Kidney glomerular epithelial cell (primary cell): ENCODE results near the gene BBOX1.

Source experiments
- DNase-seq: peaks from one replicate; lab custom pipeline; 2025; lab: John Stamatoyannopoulos, UW

The BBOX1 gene

GRCh38 chr11:27025312-27025955 lies 15.2 kb upstream of the BBOX1 start:
- no peak for DNase-seq

GRCh38 chr11:27025957-27026733 lies 14.5 kb upstream of the BBOX1 start:
- DNase-seq, result no peak

GRCh38 chr11:27028561-27028965 lies 12.1 kb upstream of the BBOX1 start:
- no peak for DNase-seq

GRCh38 chr11:27029966-27030365 lies 10.6 kb upstream of the BBOX1 start:
- DNase-seq, result no peak

GRCh38 chr11:27031754-27032153 lies 8.9 kb upstream of the BBOX1 start:
- no peak for DNase-seq

GRCh38 chr11:27039873-27040272 lies 742 bp upstream of the BBOX1 start:
- no peak for DNase-seq

GRCh38 chr11:27041141-27041899 lies 705 bp downstream of the BBOX1 start:
- DNase-seq, result no peak

- DNase-seq, result no peak
Observed at GRCh38 chr11:27046956-27047355, 6.3 kb downstream of the BBOX1 start.

GRCh38 chr11:27052668-27053067 lies 12.1 kb downstream of the BBOX1 start:
- DNase-seq, result no peak

GRCh38 chr11:27055065-27055682 lies 14.6 kb downstream of the BBOX1 start:
- DNase-seq, result peak; percentile 18

- DNase-seq, result no peak
Observed at GRCh38 chr11:27057091-27057780, 16.6 kb downstream of the BBOX1 start.

- no peak for DNase-seq
Observed at GRCh38 chr11:27058456-27058855, 17.8 kb downstream of the BBOX1 start.

- DNase-seq, result no peak
Observed at GRCh38 chr11:27059431-27059830, 18.8 kb downstream of the BBOX1 start.

GRCh38 chr11:27060816-27061460 lies 20.3 kb downstream of the BBOX1 start:
- DNase-seq, result no peak

- no peak for DNase-seq
Observed at GRCh38 chr11:27061461-27061821, 20.8 kb downstream of the BBOX1 start.

GRCh38 chr11:27064086-27064485 lies 23.5 kb downstream of the BBOX1 start:
- DNase-seq, result no peak

- DNase-seq, result no peak
Observed at GRCh38 chr11:27075192-27075591, 34.6 kb downstream of the BBOX1 start.

GRCh38 chr11:27075655-27076054 lies 35.0 kb downstream of the BBOX1 start:
- no peak for DNase-seq

GRCh38 chr11:27076121-27076589 lies 35.5 kb downstream of the BBOX1 start:
- DNase-seq, result no peak

GRCh38 chr11:27081056-27081455 lies 40.4 kb downstream of the BBOX1 start:
- DNase-seq, result no peak

- no peak for DNase-seq
Observed at GRCh38 chr11:27083241-27083640, 42.6 kb downstream of the BBOX1 start.
